HG02642 (cell line): ENCODE results near the gene ADGRD1.
A peak's percentile ranks its signal among the peaks of the same experiment; 100 is the strongest.

Experiments
- ATAC-seq: cut with Tn5 transposase; IDR thresholded peaks from one replicate; pipeline ENCODE4 v1.9.1; 2021; ENCODE audit warnings: mild to moderate bottlenecking; ENCODE audit not compliant: unreplicated experiment, poor library complexity

The ADGRD1 gene

GRCh38 chr12:131084341-131085011 is 130.8 kb downstream of the ADGRD1 start:
- no peak for ATAC-seq

GRCh38 chr12:131085125-131085815 is 131.6 kb downstream of the ADGRD1 start:
- no peak for ATAC-seq

- no peak for ATAC-seq
Measured at GRCh38 chr12:131085816-131086591, 132.3 kb downstream of the ADGRD1 start.

GRCh38 chr12:131087302-131087818 is 133.7 kb downstream of the ADGRD1 start:
- no peak for ATAC-seq

GRCh38 chr12:131087991-131088700 is 134.4 kb downstream of the ADGRD1 start:
- ATAC-seq = no peak

GRCh38 chr12:131088701-131089530 is 135.2 kb downstream of the ADGRD1 start:
- no peak for ATAC-seq

- no peak for ATAC-seq
Measured at GRCh38 chr12:131089531-131090273, 136.0 kb downstream of the ADGRD1 start.

- ATAC-seq = no peak
Measured at GRCh38 chr12:131090274-131091210, 136.8 kb downstream of the ADGRD1 start.

- ATAC-seq = no peak
Measured at GRCh38 chr12:131091413-131091975, 137.8 kb downstream of the ADGRD1 start.

- no peak for ATAC-seq
Measured at GRCh38 chr12:131091976-131092691, 138.4 kb downstream of the ADGRD1 start.

- ATAC-seq = peak; percentile 67
Measured at GRCh38 chr12:131092901-131093603, 139.3 kb downstream of the ADGRD1 start.

- ATAC-seq = no peak
Measured at GRCh38 chr12:131093604-131093955, 139.9 kb downstream of the ADGRD1 start.

GRCh38 chr12:131093971-131094830 is 140.5 kb downstream of the ADGRD1 start:
- ATAC-seq = no peak

- ATAC-seq = no peak
Measured at GRCh38 chr12:131094831-131095805, 141.4 kb downstream of the ADGRD1 start.
